RWPE1 (cell line): ENCODE results near the gene STYK1.

Experiments
- CTCF ChIA-PET: fragments of 350-600 bp; sonication (Branson Sonifier 250); formaldehyde crosslinking; extraction: SDS; loops from one replicate; lab custom pipeline; 2021; lab: Yijun Ruan, JAX
- POLR2A ChIA-PET: fragments of 400-600 bp; formaldehyde crosslinking; extraction: SDS; loops from one replicate; lab custom pipeline; 2020; ENCODE audit warnings: antibody characterized with exemption; ENCODE audit not compliant: low non-redundant PET; lab: Yijun Ruan, JAX
- DNase-seq: peaks from one replicate; pipeline ENCODE4 v3.0.0; 2012; ENCODE audit warnings: low spot score
- H3K27ac ChIP-seq: fragments of 450-650 bp; 2 replicates; pipeline ENCODE4 v1.5.1; 2017
- TF ChIP-seq, protein P1 (sequence below): fragments of 450-650 bp; conservative IDR thresholded peaks from 2 replicates; pipeline ENCODE4 v1.5.1; 2017; ENCODE audit warnings: low read depth, mild to moderate bottlenecking

The STYK1 gene

GRCh38 chr12:10719482-10719881, 45.6 kb upstream of the STYK1 start:
- POLR2A ChIA-PET: no interaction called here
- TF ChIP-seq, protein P1, sequence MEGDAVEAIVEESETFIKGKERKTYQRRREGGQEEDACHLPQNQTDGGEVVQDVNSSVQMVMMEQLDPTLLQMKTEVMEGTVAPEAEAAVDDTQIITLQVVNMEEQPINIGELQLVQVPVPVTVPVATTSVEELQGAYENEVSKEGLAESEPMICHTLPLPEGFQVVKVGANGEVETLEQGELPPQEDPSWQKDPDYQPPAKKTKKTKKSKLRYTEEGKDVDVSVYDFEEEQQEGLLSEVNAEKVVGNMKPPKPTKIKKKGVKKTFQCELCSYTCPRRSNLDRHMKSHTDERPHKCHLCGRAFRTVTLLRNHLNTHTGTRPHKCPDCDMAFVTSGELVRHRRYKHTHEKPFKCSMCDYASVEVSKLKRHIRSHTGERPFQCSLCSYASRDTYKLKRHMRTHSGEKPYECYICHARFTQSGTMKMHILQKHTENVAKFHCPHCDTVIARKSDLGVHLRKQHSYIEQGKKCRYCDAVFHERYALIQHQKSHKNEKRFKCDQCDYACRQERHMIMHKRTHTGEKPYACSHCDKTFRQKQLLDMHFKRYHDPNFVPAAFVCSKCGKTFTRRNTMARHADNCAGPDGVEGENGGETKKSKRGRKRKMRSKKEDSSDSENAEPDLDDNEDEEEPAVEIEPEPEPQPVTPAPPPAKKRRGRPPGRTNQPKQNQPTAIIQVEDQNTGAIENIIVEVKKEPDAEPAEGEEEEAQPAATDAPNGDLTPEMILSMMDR: no peak
- DNase-seq: no peak
- no peak overlapping the region for H3K27ac ChIP-seq
- CTCF ChIA-PET: interaction anchor here (0.8 kb wide), 1 partner anchor 31 kb away, joined by 3 read pairs; no protein-coding TSS in a partner anchor

DNA sequence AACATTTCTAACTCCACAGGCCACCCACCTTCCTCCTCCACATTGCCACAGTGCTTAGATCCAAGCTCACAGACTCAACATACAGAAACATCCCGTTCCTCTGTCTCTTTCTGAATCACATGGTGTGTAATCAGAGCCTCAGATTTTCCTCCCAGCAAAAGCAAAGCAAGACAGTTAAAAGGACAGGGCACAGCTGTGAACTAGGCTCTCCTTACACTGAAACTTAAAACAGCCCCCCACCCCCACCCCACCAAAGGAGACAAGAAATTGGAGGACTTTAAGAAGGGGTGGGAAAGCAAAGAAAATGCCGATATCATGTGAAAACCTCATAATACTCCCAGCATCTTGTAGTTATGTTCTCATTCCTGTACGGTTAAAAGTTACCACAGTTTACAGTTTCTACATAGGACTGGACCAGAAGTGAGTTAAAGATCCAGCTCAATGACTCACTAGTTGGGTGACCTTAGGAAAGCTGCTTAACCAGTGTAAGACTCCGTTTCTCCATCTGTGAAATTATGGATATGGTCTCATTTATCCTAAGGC, 44.5 kb upstream of the STYK1 start:
- POLR2A ChIA-PET: no interaction called here
- TF ChIP-seq, protein P1: no peak
- peak; percentile 8 for DNase-seq
- CTCF ChIA-PET: interaction anchor here (1.3 kb wide), 1 partner anchor 32 kb away, joined by 8 read pairs; no protein-coding TSS in a partner anchor
- no peak overlapping the region for H3K27ac ChIP-seq

- no peak overlapping the region for H3K27ac ChIP-seq
- ChIA-PET CTCF (interaction anchor here (0.6 kb wide), 1 partner anchor 25 kb away, joined by 3 read pairs; no protein-coding TSS in a partner anchor), POLR2A (no interaction called here)
- TF ChIP-seq, protein P1: no peak
- peak; percentile 62 for DNase-seq
Measured at GRCh38 chr12:10717410-10717809, 43.6 kb upstream of the STYK1 start.

- ChIA-PET POLR2A (no interaction called here), CTCF (no interaction called here)
- peak overlapping the region; percentile 76 for H3K27ac ChIP-seq
- DNase-seq: peak; percentile 89
- TF ChIP-seq, protein P1: no peak
Measured at GRCh38 chr12:10716704-10717315, 43.0 kb upstream of the STYK1 start.

- H3K27ac ChIP-seq: peak overlapping the region; percentile 76
- CTCF ChIA-PET: no interaction called here
- POLR2A ChIA-PET: no interaction called here
- TF ChIP-seq, protein P1: no peak
- no peak for DNase-seq
Measured at GRCh38 chr12:10716277-10716676, 42.4 kb upstream of the STYK1 start.

- POLR2A ChIA-PET: no interaction called here
- H3K27ac ChIP-seq: no peak overlapping the region
- CTCF ChIA-PET: no interaction called here
- DNase-seq: no peak
- TF ChIP-seq, protein P1: no peak
Measured at GRCh38 chr12:10715491-10715890, 41.6 kb upstream of the STYK1 start.
